Keratinocyte (primary cell): Measurements from ENCODE around the gene PYGO1.

ENCODE experiments used
- EZH2 ChIP-seq: IDR thresholded peaks from one replicate; pipeline ENCODE4 v1.6.1; 2012; ENCODE audit warnings: inconsistent platforms, mild to moderate bottlenecking, low read length, moderate library complexity
- TF ChIP-seq, protein P1 (sequence below), 3 experiments: IDR thresholded peaks in 1 of 3; conservative IDR thresholded peaks in 1 of 3; optimal IDR thresholded peaks in 1 of 3; 2 replicates in 2 of 3; 3 replicates in 1 of 3; pipeline versions ENCODE3 to v1.5.1; 2011; ENCODE audit warnings: low read length in 3 of 3, mild to moderate bottlenecking in 3 of 3, moderate library complexity in 2 of 3, control low read depth in 1 of 3, inconsistent platforms in 1 of 3; ENCODE audit not compliant: insufficient read depth in 2 of 3; ENCODE audit errors: extremely low read depth in 1 of 3

DNA sequence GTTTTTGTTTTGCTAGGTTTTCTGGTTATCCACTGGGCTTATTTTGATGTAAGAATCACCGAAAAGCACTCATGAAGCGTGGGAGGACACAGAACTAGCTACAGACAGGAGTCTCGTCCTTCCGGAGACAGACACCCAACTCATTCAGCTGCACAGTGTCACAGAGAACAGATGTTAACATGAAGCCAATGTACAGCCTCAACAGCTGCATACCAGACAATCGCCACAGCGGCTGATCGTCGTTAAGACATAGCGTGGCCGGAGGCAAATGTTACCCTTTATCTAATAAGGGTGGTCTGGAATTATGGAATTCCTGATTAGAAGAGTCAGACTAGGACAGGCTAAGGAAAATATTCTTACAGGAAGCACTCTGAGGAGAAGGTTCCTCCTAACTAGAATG is 1.1 kb upstream of the PYGO1 start:
- TF ChIP-seq, protein P1, sequence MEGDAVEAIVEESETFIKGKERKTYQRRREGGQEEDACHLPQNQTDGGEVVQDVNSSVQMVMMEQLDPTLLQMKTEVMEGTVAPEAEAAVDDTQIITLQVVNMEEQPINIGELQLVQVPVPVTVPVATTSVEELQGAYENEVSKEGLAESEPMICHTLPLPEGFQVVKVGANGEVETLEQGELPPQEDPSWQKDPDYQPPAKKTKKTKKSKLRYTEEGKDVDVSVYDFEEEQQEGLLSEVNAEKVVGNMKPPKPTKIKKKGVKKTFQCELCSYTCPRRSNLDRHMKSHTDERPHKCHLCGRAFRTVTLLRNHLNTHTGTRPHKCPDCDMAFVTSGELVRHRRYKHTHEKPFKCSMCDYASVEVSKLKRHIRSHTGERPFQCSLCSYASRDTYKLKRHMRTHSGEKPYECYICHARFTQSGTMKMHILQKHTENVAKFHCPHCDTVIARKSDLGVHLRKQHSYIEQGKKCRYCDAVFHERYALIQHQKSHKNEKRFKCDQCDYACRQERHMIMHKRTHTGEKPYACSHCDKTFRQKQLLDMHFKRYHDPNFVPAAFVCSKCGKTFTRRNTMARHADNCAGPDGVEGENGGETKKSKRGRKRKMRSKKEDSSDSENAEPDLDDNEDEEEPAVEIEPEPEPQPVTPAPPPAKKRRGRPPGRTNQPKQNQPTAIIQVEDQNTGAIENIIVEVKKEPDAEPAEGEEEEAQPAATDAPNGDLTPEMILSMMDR (optimal IDR thresholded peaks at IDR 0.05 in 1 of 3, IDR thresholded peaks at IDR 0.05 in 1 of 3, conservative IDR thresholded peaks at IDR 0.05 in 1 of 3; ENCODE audit: extremely low read depth in 1 of 3, insufficient read depth in 2 of 3, low read length in 3 of 3): no peak
- TF ChIP-seq EZH2: no peak
